Neutrophil (primary cell): Measurements from ENCODE around the gene R3HDM2.

Experiments
- H3K27ac ChIP-seq: fragments of 200-600 bp; sonication (generic); 2 replicates; pipeline ENCODE4 v1.5.1; 2016; ENCODE audit warnings: mild to moderate bottlenecking, moderate library complexity
- H3K27me3 ChIP-seq: fragments of 200-600 bp; sonication (generic); 2 replicates; pipeline ENCODE4 v1.6.0; 2016; ENCODE audit warnings: mild to moderate bottlenecking
- H3K36me3 ChIP-seq: fragments of 200-600 bp; sonication (generic); 2 replicates; pipeline ENCODE4 v1.5.1; 2017
- H3K4me1 ChIP-seq, 2 experiments: fragments of 200-600 bp in 1 of 2; sonication (generic) in 1 of 2; 1 replicate in 1 of 2; 2 replicates in 1 of 2; pipeline versions ENCODE4 v1.5.1 to v1.6.1; 2013 to 2016; ENCODE audit warnings: low read depth in 1 of 2, low read length in 1 of 2, mild to moderate bottlenecking in 1 of 2, moderate library complexity in 1 of 2; ENCODE audit not compliant: control insufficient read depth in 1 of 2, insufficient read depth in 1 of 2
- H3K4me3 ChIP-seq, 2 experiments: fragments of 200-600 bp in 1 of 2; sonication (generic) in 1 of 2; 1 replicate in 1 of 2; 2 replicates in 1 of 2; pipeline ENCODE4 v1.5.1; 2013 to 2016; ENCODE audit warnings: low read depth in 1 of 2, low read length in 1 of 2, mild to moderate bottlenecking in 1 of 2, moderate library complexity in 1 of 2
- H3K9me3 ChIP-seq: fragments of 200-600 bp; sonication (generic); 2 replicates; pipeline ENCODE4 v1.5.1; 2016
- CTCF ChIP-seq: fragments of 200-600 bp; sonication (generic); IDR thresholded peaks from 2 replicates; pipeline ENCODE4 v1.5.1; 2016; ENCODE audit warnings: antibody characterized with exemption

Gene R3HDM2

DNA sequence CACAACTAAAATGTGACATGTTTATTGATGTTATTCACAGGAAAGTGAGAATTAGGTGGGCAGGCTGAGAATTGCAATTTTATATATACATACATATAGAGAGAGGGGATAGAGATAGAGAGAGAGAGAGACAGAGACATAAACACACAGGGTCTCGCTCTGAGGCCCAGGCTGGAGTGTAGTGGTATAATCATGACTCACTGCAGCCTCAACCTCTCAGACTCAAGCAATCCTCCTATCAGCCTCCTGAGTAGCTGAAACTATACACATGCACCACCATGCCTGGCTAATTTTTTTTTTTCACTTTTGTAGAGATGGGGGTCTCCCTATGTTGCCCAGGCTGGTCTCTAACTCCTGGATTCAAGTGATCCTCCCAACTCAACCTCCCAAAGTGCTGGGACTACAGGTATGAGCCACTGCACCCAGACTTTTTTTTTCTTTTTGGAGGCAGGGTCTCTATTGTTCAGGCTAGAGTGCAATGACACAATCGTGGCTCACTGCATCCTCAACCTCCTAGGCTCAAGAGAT lies 49.1 kb downstream of the R3HDM2 start:
- TF ChIP-seq CTCF: no peak
- Histone ChIP-seq H3K9me3 (no peaks in the 10 kb centered on the region), H3K27ac (no peak overlapping the region), H3K4me1 (peaks cover 14 to 18% of the 10 kb centered on the region in 2 experiments), H3K36me3 (peaks cover 16% of the 10 kb centered on the region), H3K27me3 (no peaks in the 10 kb centered on the region), H3K4me3 (no peak overlapping the region)

DNA sequence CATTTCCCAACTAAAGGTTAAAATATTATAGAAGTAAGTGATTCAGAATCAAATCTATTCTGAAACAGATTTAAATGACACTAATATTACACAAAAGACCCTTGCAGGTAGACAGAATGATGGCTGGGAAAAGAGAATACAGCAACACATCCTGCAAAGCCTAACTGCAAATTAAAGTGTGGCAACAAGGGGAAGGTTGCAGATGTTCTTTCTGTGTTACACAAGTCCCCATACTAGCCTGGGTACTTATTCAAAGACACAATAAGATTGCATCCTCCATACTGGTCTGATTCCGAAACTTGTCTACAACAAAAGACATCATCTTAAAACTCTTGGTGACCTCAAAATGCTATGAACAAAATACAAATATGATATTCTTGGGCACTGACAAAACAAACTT lies 50.5 kb downstream of the R3HDM2 start:
- no peak for TF ChIP-seq CTCF
- H3K27me3 ChIP-seq: no peaks in the 10 kb centered on the region

GRCh38 chr12:57377103-57377840 lies 53.6 kb downstream of the R3HDM2 start:
- Histone ChIP-seq H3K27me3 (no peaks in the 10 kb centered on the region), H3K27ac (no peak overlapping the region)
- TF ChIP-seq CTCF: no peak

More for the DNA sequence above, 50.5 kb downstream of the R3HDM2 start:
- peaks cover 13% of the 10 kb centered on the region for H3K36me3 ChIP-seq
- H3K4me3 ChIP-seq: no peak overlapping the region
- peak overlapping the region; percentile 66 for H3K27ac ChIP-seq
- H3K4me1 ChIP-seq: peaks cover 14 to 18% of the 10 kb centered on the region in 2 experiments
- no peaks in the 10 kb centered on the region for H3K9me3 ChIP-seq

DNA sequence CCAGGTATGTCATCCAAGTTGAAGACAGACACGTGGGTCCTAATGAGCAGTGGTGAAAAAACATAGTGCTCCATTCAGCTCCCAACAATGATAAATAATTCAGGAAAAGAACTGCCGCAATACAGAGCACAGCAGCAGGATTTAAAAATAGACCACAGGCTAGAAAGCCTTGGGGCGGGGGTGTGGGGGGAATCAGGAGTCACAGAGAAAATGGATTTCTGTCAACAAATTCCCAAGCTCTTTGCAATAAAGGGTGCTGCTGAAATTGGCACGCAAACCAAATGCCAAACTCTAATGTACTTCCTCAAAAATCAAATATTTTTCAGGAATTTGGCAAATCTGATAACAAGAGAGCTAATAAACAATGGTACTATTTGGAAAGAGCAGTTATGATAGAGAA lies 58.6 kb downstream of the R3HDM2 start:
- Histone ChIP-seq H3K36me3 (peaks cover 14% of the 10 kb centered on the region), H3K9me3 (no peaks in the 10 kb centered on the region), H3K4me3 (no peak overlapping the region), H3K27me3 (no peaks in the 10 kb centered on the region), H3K27ac (no peak overlapping the region), H3K4me1 (no peaks in the 10 kb centered on the region)
- no peak for TF ChIP-seq CTCF

More at GRCh38 chr12:57377103-57377840, 53.6 kb downstream of the R3HDM2 start:
- Histone ChIP-seq H3K4me3 (no peak overlapping the region), H3K4me1 (peaks cover 14 to 18% of the 10 kb centered on the region in 2 experiments), H3K36me3 (peaks cover 9% of the 10 kb centered on the region), H3K9me3 (no peaks in the 10 kb centered on the region)

- H3K27ac ChIP-seq: no peak overlapping the region
- no peaks in the 10 kb centered on the region for H3K9me3 ChIP-seq
- H3K36me3 ChIP-seq: peaks cover 7% of the 10 kb centered on the region
- no peak overlapping the region for H3K4me3 ChIP-seq
- H3K27me3 ChIP-seq: no peaks in the 10 kb centered on the region
- TF ChIP-seq CTCF: no peak
- H3K4me1 ChIP-seq: no peaks in the 10 kb centered on the region
Measured at GRCh38 chr12:57370696-57371095, 60.1 kb downstream of the R3HDM2 start.
